H9 (cell line): ENCODE data around the gene TMEM209. TPM values are rescaled to one million over a fixed set of nuclear protein-coding genes. Genes with fewer than 3 reads are reported as not detected.

Experiments used
- DNase-seq: peaks from one replicate; pipeline ENCODE4 v3.0.0-alpha.2; 2017
- H2AFZ ChIP-seq: one replicate; pipeline ENCODE4 v1.6.1; 2013; ENCODE audit warnings: mild to moderate bottlenecking, low read length, control low read depth, moderate library complexity
- H2AK5ac ChIP-seq: 2 replicates; pipeline ENCODE4 v1.6.1; 2013; ENCODE audit warnings: low read length, control low read depth, mixed read lengths; ENCODE audit not compliant: insufficient read length
- H2BK120ac ChIP-seq: one replicate; pipeline ENCODE4 v1.6.1; 2013; ENCODE audit warnings: low read depth, mild to moderate bottlenecking, low read length, control low read depth, inconsistent platforms; ENCODE audit not compliant: poor library complexity, severe bottlenecking
- H2BK12ac ChIP-seq: 2 replicates; pipeline ENCODE4 v1.6.1; 2013; ENCODE audit warnings: low read length, control low read depth, mixed read lengths, low read depth; ENCODE audit not compliant: insufficient read length
- H2BK15ac ChIP-seq: 2 replicates; pipeline ENCODE4 v1.6.1; 2013; ENCODE audit warnings: low read depth, low read length, control low read depth
- H2BK20ac ChIP-seq: one replicate; pipeline ENCODE4 v1.6.1; 2013; ENCODE audit warnings: low read depth, mild to moderate bottlenecking, low read length, control low read depth, inconsistent platforms; ENCODE audit not compliant: poor library complexity, severe bottlenecking
- H2BK5ac ChIP-seq: 2 replicates; pipeline ENCODE4 v1.6.1; 2013; ENCODE audit warnings: low read length, control low read depth, mixed read lengths; ENCODE audit not compliant: insufficient read length
- H3K14ac ChIP-seq: 2 replicates; pipeline ENCODE4 v1.6.1; 2013; ENCODE audit warnings: low read length, control low read depth; ENCODE audit not compliant: insufficient read depth
- H3K18ac ChIP-seq: 2 replicates; pipeline ENCODE4 v1.6.1; 2013; ENCODE audit warnings: low read depth, mild to moderate bottlenecking, mixed read lengths, low read length, control low read depth; ENCODE audit not compliant: insufficient read length
- H3K23ac ChIP-seq: 2 replicates; pipeline ENCODE4 v1.6.1; 2013; ENCODE audit warnings: low read length, control low read depth, mixed read lengths, low read depth; ENCODE audit not compliant: insufficient read length
- H3K23me2 ChIP-seq: 2 replicates; pipeline ENCODE4 v1.6.1; 2013; ENCODE audit warnings: low read depth, mild to moderate bottlenecking, mixed read lengths, low read length, control low read depth; ENCODE audit not compliant: insufficient read length, poor library complexity, severe bottlenecking
- H3K27ac ChIP-seq: 2 replicates; pipeline ENCODE4 v1.5.1; 2013; ENCODE audit warnings: low read length, control low read depth, mixed read lengths, low read depth; ENCODE audit not compliant: insufficient read length
- H3K27me3 ChIP-seq: 2 replicates; pipeline ENCODE4 v1.6.1; 2013; ENCODE audit warnings: low read length, control low read depth, inconsistent platforms; ENCODE audit not compliant: insufficient read depth
- H3K4ac ChIP-seq: 2 replicates; pipeline ENCODE4 v1.6.1; 2013; ENCODE audit warnings: low read depth, mild to moderate bottlenecking, control low read depth, inconsistent platforms, low read length, moderate library complexity
- H3K4me1 ChIP-seq: 2 replicates; pipeline ENCODE4 v1.6.1; 2013; ENCODE audit warnings: low read length, control low read depth, inconsistent platforms; ENCODE audit not compliant: insufficient read depth
- H3K4me2 ChIP-seq: 2 replicates; pipeline ENCODE4 v1.6.1; 2013; ENCODE audit warnings: low read length, control low read depth, mixed read lengths; ENCODE audit not compliant: insufficient read length, insufficient read depth
- H3K56ac ChIP-seq: 2 replicates; pipeline ENCODE4 v1.6.1; 2013; ENCODE audit warnings: low read depth, mild to moderate bottlenecking, mixed read lengths, low read length, control low read depth; ENCODE audit not compliant: insufficient read length
- H3K79me1 ChIP-seq: 2 replicates; pipeline ENCODE4 v1.6.1; 2013; ENCODE audit warnings: low read depth, mild to moderate bottlenecking, moderate library complexity, low read length, control low read depth, inconsistent platforms; ENCODE audit not compliant: insufficient read depth, poor library complexity, severe bottlenecking
- H3K79me2 ChIP-seq: 2 replicates; pipeline ENCODE4 v1.6.1; 2013; ENCODE audit warnings: low read length, control low read depth, inconsistent platforms; ENCODE audit not compliant: insufficient read depth
- H3K9ac ChIP-seq: 2 replicates; pipeline ENCODE4 v1.6.1; 2013; ENCODE audit warnings: low read length, control low read depth, mixed read lengths; ENCODE audit not compliant: insufficient read length; ENCODE audit errors: extremely low read depth
- H3K9me3 ChIP-seq: one replicate; pipeline ENCODE4 v1.6.1; 2013; ENCODE audit warnings: low read depth, low read length, inconsistent platforms; ENCODE audit not compliant: control insufficient read depth
- H3T11ph ChIP-seq: one replicate; pipeline ENCODE4 v1.6.1; 2013; ENCODE audit warnings: mild to moderate bottlenecking, low read length, control low read depth, inconsistent platforms
- H4K20me1 ChIP-seq: one replicate; pipeline ENCODE4 v1.6.1; 2013; ENCODE audit not compliant: control insufficient read depth, insufficient read length, insufficient read depth
- H4K5ac ChIP-seq: 2 replicates; pipeline ENCODE4 v1.6.1; 2013; ENCODE audit warnings: low read depth, mild to moderate bottlenecking, mixed read lengths, low read length, control low read depth; ENCODE audit not compliant: insufficient read length
- H4K8ac ChIP-seq: replicated peaks from 2 replicates; pipeline ENCODE4 v1.6.1; 2013; ENCODE audit warnings: low read length, control low read depth, mixed read lengths, low read depth; ENCODE audit not compliant: insufficient read length
- H4K91ac ChIP-seq: 2 replicates; pipeline ENCODE4 v1.6.1; 2013; ENCODE audit warnings: low read depth, mild to moderate bottlenecking, moderate library complexity, mixed read lengths, low read length, control low read depth; ENCODE audit not compliant: insufficient read length
- H3K27ac Mint-ChIP-seq, 3 experiments: 2 replicates in 2 of 3; 3 replicates in 1 of 3; pipeline ENCODE4 v1.8.0; 2020 to 2021; ENCODE audit warnings: mixed read lengths in 3 of 3, mild to moderate bottlenecking in 1 of 3, moderate library complexity in 1 of 3
- H3K27me3 Mint-ChIP-seq: 2 replicates; pipeline ENCODE4 v1.8.0; 2021; ENCODE audit warnings: low read depth, mild to moderate bottlenecking, moderate library complexity, mixed read lengths
- H3K36me3 Mint-ChIP-seq, 3 experiments: 2 replicates in 2 of 3; 3 replicates in 1 of 3; pipeline ENCODE4 v1.8.0; 2020 to 2021; ENCODE audit warnings: low read depth in 3 of 3, mixed read lengths in 3 of 3; ENCODE audit not compliant: insufficient read depth in 1 of 3
- H3K4me1 Mint-ChIP-seq, 2 experiments: 2 replicates each; pipeline ENCODE4 v1.8.0; 2020; ENCODE audit warnings: mixed read lengths in 2 of 2
- H3K4me3 Mint-ChIP-seq, 2 experiments: 2 replicates in 1 of 2; 3 replicates in 1 of 2; pipeline ENCODE4 v1.8.0; 2020 to 2021; ENCODE audit warnings: mild to moderate bottlenecking in 2 of 2, mixed read lengths in 2 of 2, moderate library complexity in 1 of 2
- H3K9me3 Mint-ChIP-seq, 2 experiments: 2 replicates in 1 of 2; 3 replicates in 1 of 2; pipeline ENCODE4 v1.8.0; 2020; ENCODE audit warnings: mild to moderate bottlenecking in 2 of 2, mixed read lengths in 2 of 2, moderate library complexity in 1 of 2
- WGBS: extraction: QIAGEN DNeasy Blood & Tissue Kit; methylation state at CpG from one replicate; pipeline ENCODE4 v1.1.7; 2013; ENCODE audit warnings: missing lambda C conversion rate, low lambda C conversion rate, mixed read lengths; ENCODE audit not compliant: insufficient read length; ENCODE audit errors: extremely low coverage; 5-methylcytosine and 5-hydroxymethylcytosine counted together
- total RNA-seq: library from RNA; stranded (reverse); gene quantifications from 2 replicates; pipeline ENCODE4 v1.2.1, GENCODE V29; 2021
- TF ChIP-seq, protein P1 (sequence below): fragments of 200-600 bp; sonication (generic); conservative IDR thresholded peaks from 3 replicates; pipeline ENCODE4 v1.8.0; 2021; ENCODE audit warnings: antibody characterized with exemption, mild to moderate bottlenecking

The TMEM209 gene
- total RNA-seq, 1 experiment from 2014 or later: 30.8 TPM

DNA sequence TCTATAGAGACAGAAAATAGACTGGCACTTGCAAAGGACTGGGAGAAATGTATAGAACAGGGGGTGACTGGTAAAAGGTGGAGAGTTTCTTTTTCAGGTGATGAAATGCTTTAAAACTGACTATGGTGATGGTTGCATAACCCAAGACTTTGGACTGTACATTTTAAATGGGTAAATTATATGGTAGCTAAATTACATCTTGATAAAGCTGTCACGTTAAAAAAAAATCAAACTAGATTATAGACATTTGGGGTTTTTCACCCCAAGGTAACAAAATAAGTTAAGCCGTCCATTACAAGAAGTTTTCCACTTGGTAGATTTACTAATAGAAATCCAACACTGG lies 24.0 kb downstream of the TMEM209 start:
- H3K18ac ChIP-seq: no peak overlapping the region

More for the DNA sequence above, 24.0 kb downstream of the TMEM209 start:
- H2BK12ac ChIP-seq: no peak overlapping the region
- H3K56ac ChIP-seq: no peak overlapping the region
- H3K4ac ChIP-seq: no peak overlapping the region
- H3K27ac ChIP-seq: no peak overlapping the region
- H3K9ac ChIP-seq: no peak overlapping the region
- H3K4me2 ChIP-seq: no peak overlapping the region
- Mint-ChIP-seq H3K27ac (no peak overlapping the region), H3K36me3 (peaks cover 19 to 60% (median 48%) of the 10 kb centered on the region in 3 experiments; a peak in 6 of 7 replicates), H3K9me3 (no peaks in the 10 kb centered on the region), H3K27me3 (no peaks in the 10 kb centered on the region), H3K4me3 (no peak overlapping the region), H3K4me1 (no peaks in the 10 kb centered on the region)
- H3T11ph ChIP-seq: no peak overlapping the region
- no peak overlapping the region for H2AFZ ChIP-seq
- H3K23ac ChIP-seq: no peak overlapping the region
- H2BK15ac ChIP-seq: no peak overlapping the region
- no peaks in the 10 kb centered on the region for H3K23me2 ChIP-seq
- H4K91ac ChIP-seq: no peak overlapping the region
- no peak overlapping the region for H2BK120ac ChIP-seq
- no peak overlapping the region for H3K14ac ChIP-seq
- no peaks in the 10 kb centered on the region for H3K4me1 ChIP-seq
- H3K79me1 ChIP-seq: no peaks in the 10 kb centered on the region
- H3K27me3 ChIP-seq: no peaks in the 10 kb centered on the region
- H2BK5ac ChIP-seq: no peak overlapping the region
- H4K5ac ChIP-seq: no peak overlapping the region
- no peak overlapping the region for H2AK5ac ChIP-seq
- H3K79me2 ChIP-seq: no peaks in the 10 kb centered on the region
- no peak overlapping the region for H4K8ac ChIP-seq
- no CpG with 5 or more reads among the region's 2 CpGs for WGBS
- H2BK20ac ChIP-seq: no peak overlapping the region
- H3K9me3 ChIP-seq: no peaks in the 10 kb centered on the region
- DNase-seq: no peak
- no peaks in the 10 kb centered on the region for H4K20me1 ChIP-seq
- TF ChIP-seq, protein P1, sequence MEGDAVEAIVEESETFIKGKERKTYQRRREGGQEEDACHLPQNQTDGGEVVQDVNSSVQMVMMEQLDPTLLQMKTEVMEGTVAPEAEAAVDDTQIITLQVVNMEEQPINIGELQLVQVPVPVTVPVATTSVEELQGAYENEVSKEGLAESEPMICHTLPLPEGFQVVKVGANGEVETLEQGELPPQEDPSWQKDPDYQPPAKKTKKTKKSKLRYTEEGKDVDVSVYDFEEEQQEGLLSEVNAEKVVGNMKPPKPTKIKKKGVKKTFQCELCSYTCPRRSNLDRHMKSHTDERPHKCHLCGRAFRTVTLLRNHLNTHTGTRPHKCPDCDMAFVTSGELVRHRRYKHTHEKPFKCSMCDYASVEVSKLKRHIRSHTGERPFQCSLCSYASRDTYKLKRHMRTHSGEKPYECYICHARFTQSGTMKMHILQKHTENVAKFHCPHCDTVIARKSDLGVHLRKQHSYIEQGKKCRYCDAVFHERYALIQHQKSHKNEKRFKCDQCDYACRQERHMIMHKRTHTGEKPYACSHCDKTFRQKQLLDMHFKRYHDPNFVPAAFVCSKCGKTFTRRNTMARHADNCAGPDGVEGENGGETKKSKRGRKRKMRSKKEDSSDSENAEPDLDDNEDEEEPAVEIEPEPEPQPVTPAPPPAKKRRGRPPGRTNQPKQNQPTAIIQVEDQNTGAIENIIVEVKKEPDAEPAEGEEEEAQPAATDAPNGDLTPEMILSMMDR: no peak
